DOHH2 (cell line): ENCODE results near the gene ZFHX2.

Experiments
- CTCF ChIP-seq: fragments of 200-600 bp; sonication (generic); IDR thresholded peaks from one replicate; pipeline ENCODE4 v1.5.1; 2014; ENCODE audit warnings: antibody characterized with exemption, mild to moderate bottlenecking, low read depth, low read length; ENCODE audit not compliant: poor library complexity, severe bottlenecking
- EZH2phosphoT487 ChIP-seq: fragments of 200-600 bp; sonication (generic); IDR thresholded peaks from 2 replicates; pipeline ENCODE4 v1.6.1; 2017; ENCODE audit warnings: borderline replicate concordance, mild to moderate bottlenecking, antibody characterized with exemption, low read length, moderate library complexity, mixed read lengths

DNA sequence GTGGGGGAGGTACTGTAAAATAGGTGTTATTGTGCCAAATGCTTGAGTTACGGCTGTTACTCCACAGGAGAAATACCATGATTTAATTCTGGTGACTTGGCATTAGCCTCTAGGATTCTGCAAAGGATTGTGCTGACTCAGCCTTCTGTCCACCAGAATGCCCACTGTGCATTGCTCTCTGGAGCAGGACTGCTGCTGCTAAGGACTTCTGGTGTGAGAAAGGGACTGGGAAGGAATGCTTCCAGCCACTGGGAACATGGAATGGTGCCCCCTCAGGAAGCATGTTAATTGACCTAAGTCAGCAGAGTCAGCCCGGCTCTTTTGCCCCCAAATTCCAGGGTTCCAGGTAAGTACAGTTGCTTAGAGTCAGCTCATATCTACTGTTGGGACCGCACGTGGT lies 32.9 kb downstream of the ZFHX2 start:
- TF ChIP-seq CTCF = no peak
- TF ChIP-seq EZH2phosphoT487 = no peak
